IMR-90 (cell line): Measurements from ENCODE around the gene HOXA3. TPM values are rescaled to one million over a fixed set of nuclear protein-coding genes. Genes with fewer than 3 reads are reported as not detected.

Experiments used
- ATAC-seq: fragments of 200-7000 bp; cut with Tn5 transposase; 2 replicates; pipeline ENCODE4 v1.9.1; 2020; ENCODE audit warnings: low read depth, mild to moderate bottlenecking, moderate library complexity
- BruUV-seq: library from RNA; stranded (reverse); fragments of 400-500 nt; replicated peaks from 2 replicates; lab custom pipeline; 2021; lab: Mats Ljungman, UMichigan
- CTCF ChIA-PET: fragments of 300-600 bp; formaldehyde crosslinking; extraction: SDS; loops from one replicate; lab custom pipeline; 2021; ENCODE audit warnings: antibody characterized with exemption; lab: Yijun Ruan, JAX
- POLR2A ChIA-PET: fragments of 300-600 bp; sonication (Branson Sonifier 250); formaldehyde crosslinking; loops from one replicate; lab custom pipeline; 2022; ENCODE audit warnings: antibody characterized with exemption; ENCODE audit not compliant: unreplicated experiment; lab: Charles Lee
- DNase-seq: peaks from one replicate; pipeline ENCODE4 v3.0.0; 2013
- H2AFZ ChIP-seq: replicated peaks from 2 replicates; pipeline ENCODE3; 2013; ENCODE audit warnings: low read length, mild to moderate bottlenecking; ENCODE audit not compliant: poor library complexity
- H2AK5ac ChIP-seq: 2 replicates; pipeline ENCODE4 v1.6.1; 2013; ENCODE audit warnings: low read depth, low read length, inconsistent platforms
- H2AK9ac ChIP-seq: replicated peaks from 2 replicates; pipeline ENCODE3; 2013; ENCODE audit warnings: mild to moderate bottlenecking, low read depth, low read length, moderate library complexity; ENCODE audit not compliant: poor library complexity
- H2BK120ac ChIP-seq: 2 replicates; pipeline ENCODE4 v1.6.1; 2013; ENCODE audit warnings: low read depth, low read length, inconsistent platforms
- H2BK15ac ChIP-seq: 3 replicates; pipeline ENCODE4 v1.6.1; 2013; ENCODE audit warnings: low read depth, low read length, inconsistent platforms
- H2BK20ac ChIP-seq: 2 replicates; pipeline ENCODE4 v1.6.1; 2013; ENCODE audit warnings: low read depth, mild to moderate bottlenecking, inconsistent platforms, low read length, moderate library complexity
- H2BK5ac ChIP-seq: 2 replicates; pipeline ENCODE4 v1.6.1; 2013; ENCODE audit warnings: mild to moderate bottlenecking, low read depth, low read length, inconsistent platforms; ENCODE audit not compliant: poor library complexity, severe bottlenecking
- H3K14ac ChIP-seq: replicated peaks from 2 replicates; pipeline ENCODE4 v1.6.1; 2013; ENCODE audit warnings: low read depth, low read length, inconsistent platforms
- H3K18ac ChIP-seq: 2 replicates; pipeline ENCODE4 v1.6.1; 2013; ENCODE audit warnings: low read depth, low read length, control low read depth
- H3K23ac ChIP-seq: 2 replicates; pipeline ENCODE4 v1.6.1; 2013; ENCODE audit warnings: low read depth, low read length, inconsistent platforms
- H3K27ac ChIP-seq: 2 replicates; pipeline ENCODE4 v1.5.1; 2013; ENCODE audit warnings: mild to moderate bottlenecking, control low read depth, low read length; ENCODE audit not compliant: insufficient read depth
- H3K27me3 ChIP-seq: 2 replicates; pipeline ENCODE4 v1.6.1; 2013; ENCODE audit warnings: low read length; ENCODE audit not compliant: control insufficient read depth, insufficient read depth
- H3K36me3 ChIP-seq: 2 replicates; pipeline ENCODE4 v1.6.1; 2013; ENCODE audit warnings: low read length, mixed read lengths; ENCODE audit not compliant: control insufficient read depth, insufficient read depth
- H3K4ac ChIP-seq: 2 replicates; pipeline ENCODE4 v1.6.1; 2013; ENCODE audit warnings: low read depth, low read length, inconsistent platforms
- H3K4me1 ChIP-seq: 2 replicates; pipeline ENCODE4 v1.6.1; 2013; ENCODE audit warnings: low read length, mixed read lengths; ENCODE audit not compliant: control insufficient read depth, insufficient read depth
- H3K4me2 ChIP-seq: 2 replicates; pipeline ENCODE4 v1.6.1; 2013; ENCODE audit warnings: low read depth, mild to moderate bottlenecking, control low read depth, low read length, moderate library complexity
- H3K4me3 ChIP-seq: 2 replicates; pipeline ENCODE4 v1.5.1; 2013; ENCODE audit warnings: low read depth, mild to moderate bottlenecking, control low read depth, low read length, moderate library complexity; ENCODE audit not compliant: insufficient read depth
- H3K56ac ChIP-seq: 2 replicates; pipeline ENCODE4 v1.6.1; 2013; ENCODE audit warnings: low read length, inconsistent platforms; ENCODE audit not compliant: insufficient read depth; ENCODE audit errors: extremely low read depth
- H3K79me1 ChIP-seq, 2 experiments: 2 replicates each; pipeline ENCODE4 v1.6.1; 2013; ENCODE audit warnings: low read length in 2 of 2, inconsistent platforms in 1 of 2, low read depth in 1 of 2
- H3K9ac ChIP-seq: 2 replicates; pipeline ENCODE4 v1.6.1; 2013; ENCODE audit warnings: low read depth, low read length, control low read depth
- H3K9me1 ChIP-seq: 2 replicates; pipeline ENCODE4 v1.6.1; 2013; ENCODE audit warnings: low read length, inconsistent platforms; ENCODE audit not compliant: insufficient read depth
- H3K9me3 ChIP-seq: 2 replicates; pipeline ENCODE4 v1.6.1; 2013; ENCODE audit warnings: low read length; ENCODE audit not compliant: control insufficient read depth, insufficient read depth
- H4K20me1 ChIP-seq: 2 replicates; pipeline ENCODE4 v1.6.1; 2013; ENCODE audit warnings: low read length, inconsistent platforms; ENCODE audit not compliant: insufficient read depth
- H4K5ac ChIP-seq: 2 replicates; pipeline ENCODE4 v1.6.1; 2013; ENCODE audit warnings: mild to moderate bottlenecking, low read depth, low read length, control low read depth
- H4K8ac ChIP-seq, 2 experiments: 2 replicates each; pipeline ENCODE4 v1.6.1; 2013; ENCODE audit warnings: low read depth in 2 of 2, low read length in 2 of 2, control low read depth in 1 of 2, inconsistent platforms in 1 of 2
- H4K91ac ChIP-seq: 2 replicates; pipeline ENCODE4 v1.6.1; 2013; ENCODE audit warnings: low read depth, low read length, inconsistent platforms; ENCODE audit not compliant: insufficient read depth
- BHLHE40 ChIP-seq: fragments of 150-350 bp; IDR thresholded peaks from 2 replicates; pipeline ENCODE4 v1.6.1; 2016; ENCODE audit warnings: mild to moderate bottlenecking, low read depth, low read length
- CHD1 ChIP-seq: IDR thresholded peaks from 2 replicates; pipeline ENCODE4 v1.6.1; 2012; ENCODE audit warnings: low read depth, low read length, improper control_type of control experiment
- FOS ChIP-seq: fragments of 150-350 bp; IDR thresholded peaks from 2 replicates; pipeline ENCODE4 v1.6.1; 2016; ENCODE audit warnings: low read depth, low read length
- NFE2L2 ChIP-seq: fragments of 150-350 bp; IDR thresholded peaks from 2 replicates; pipeline ENCODE4 v1.6.1; 2016; ENCODE audit warnings: low read depth, mild to moderate bottlenecking, low read length
- RAD21 ChIP-seq: IDR thresholded peaks from 2 replicates; pipeline ENCODE4 v1.6.1; 2012; ENCODE audit warnings: low read length, improper control_type of control experiment
- RCOR1 ChIP-seq: IDR thresholded peaks from 2 replicates; pipeline ENCODE4 v1.6.1; 2012; ENCODE audit warnings: mild to moderate bottlenecking, low read length, improper control_type of control experiment; ENCODE audit not compliant: insufficient replicate concordance
- RFX5 ChIP-seq: IDR thresholded peaks from 2 replicates; pipeline ENCODE4 v1.8.0; 2012; ENCODE audit warnings: low read depth, mild to moderate bottlenecking, low read length, moderate library complexity
- SMC3 ChIP-seq: fragments of 150-350 bp; IDR thresholded peaks from 2 replicates; pipeline ENCODE4 v1.6.1; 2016; ENCODE audit warnings: low read depth, mild to moderate bottlenecking, antibody characterized with exemption, low read length, moderate library complexity
- WGBS, 2 experiments: methylation state at CpG; one replicate each; pipeline versions ENCODE4 v1.1.5 to v1.1.7; 2013; ENCODE audit warnings: missing lambda C conversion rate in 2 of 2; ENCODE audit not compliant: insufficient read length in 1 of 2; ENCODE audit errors: extremely low coverage in 2 of 2; 5-methylcytosine and 5-hydroxymethylcytosine counted together
- dilution Hi-C: fragments of 300-500 bp; cut with HindIII; formaldehyde crosslinking; loops from one replicate; pipeline ENCODE4 v1.14.3; 2018; ENCODE audit warnings: low sequenced_read_pairs; ENCODE audit not compliant: unreplicated experiment
- in situ Hi-C: fragments of 300-500 bp; cut with MboI; formaldehyde crosslinking; loops from 3 replicates; pipeline ENCODE4 v1.14.3; 2019; ENCODE audit warnings: low sequenced_read_pairs, inconsistent platforms, mixed read lengths
- intact Hi-C: fragments of 100-400 bp; cut with micrococcal nuclease; formaldehyde crosslinking; loops from 2 replicates; pipeline ENCODE4 v1.10.0; 2022
- polyA plus RNA-seq, 3 experiments: library from polyadenylated mRNA; depleted of rRNA; stranded (reverse); fragments of >200 nt; gene quantifications; 2 replicates each; pipeline ENCODE4 v1.2.3, GENCODE V29; 2012; ENCODE audit warnings: low replicate concordance in 1 of 3
- total RNA-seq: library from RNA; depleted of rRNA; stranded (reverse); fragments of >200 nt; gene quantifications from 2 replicates; pipeline ENCODE4 v1.2.3, GENCODE V29; 2012
- TF ChIP-seq, protein P1 (sequence below): fragments of 150-350 bp; IDR thresholded peaks from 2 replicates; pipeline ENCODE4 v1.6.1; 2016; ENCODE audit warnings: low read depth, mild to moderate bottlenecking, low read length, moderate library complexity, borderline replicate concordance
- TF ChIP-seq, protein P2 (sequence below): fragments of 150-350 bp; IDR thresholded peaks from 2 replicates; pipeline ENCODE4 v1.6.1; 2017; ENCODE audit warnings: mild to moderate bottlenecking, antibody characterized with exemption, low read length, low read depth

Gene HOXA3
- total and polyA plus RNA-seq, 2 of the 4 experiments (the other 2 are of a cell fraction), result 0.90 to 5.4 TPM

DNA sequence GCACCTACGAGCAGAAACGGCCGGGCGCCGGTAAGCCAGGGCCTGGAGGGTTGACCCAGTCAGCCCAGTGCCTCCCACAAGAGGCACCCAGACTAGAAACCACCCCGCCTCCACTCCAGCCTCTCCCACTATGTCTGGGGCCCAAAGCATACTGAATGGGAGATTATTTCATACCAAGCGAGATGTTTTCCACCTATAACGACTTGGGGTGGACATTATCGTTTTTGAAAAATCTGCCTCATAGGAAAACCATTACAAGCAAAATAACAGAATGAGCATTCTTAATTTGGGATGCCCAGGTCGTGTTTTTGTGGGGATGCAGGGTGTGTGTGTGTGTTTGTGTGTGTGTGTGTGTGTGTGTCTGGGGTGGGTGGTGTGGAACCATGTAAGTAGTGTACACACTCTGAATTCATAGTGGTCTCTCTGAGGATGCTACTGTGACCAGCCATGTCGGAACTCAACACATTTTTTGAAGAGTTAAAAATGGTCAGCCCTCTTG lies 6.4 kb downstream of the HOXA3 start:
- peak overlapping the region; percentile 57; the same call in 1 of the 2 replicates for H3K14ac ChIP-seq
- no TSS peak for BruUV-seq
- H3K36me3 ChIP-seq, result peaks cover 6% of the 10 kb centered on the region
- H3K4ac ChIP-seq, result peak overlapping the region; percentile 79
- H3K79me1 ChIP-seq, result peaks cover 9 to 33% of the 10 kb centered on the region in 2 experiments; a peak in 3 of 4 replicates
- no peaks in the 10 kb centered on the region for H3K9me1 ChIP-seq
- peak overlapping the region; percentile 73 for H2BK120ac ChIP-seq
- 0 out of 2 replicates have a peak overlapping the region, but pooled peaks have one; percentile 17 for H2BK20ac ChIP-seq
- peak overlapping the region; percentile 77 for H3K18ac ChIP-seq
- CTCF ChIA-PET, result interaction anchor here (1.0 kb wide), 1 partner anchor 15 kb away, joined by 4 read pairs; no protein-coding TSS in a partner anchor
- no peaks in the 10 kb centered on the region for H3K27me3 ChIP-seq
- peak overlapping the region; percentile 87 for H3K9ac ChIP-seq
- ATAC-seq (no peak), DNase-seq (no peak)
- H3K4me1 ChIP-seq, result peaks cover 13% of the 10 kb centered on the region
- peak overlapping the region; percentile 47 for H3K23ac ChIP-seq
- no CpG with 5 or more reads among the region's 11 CpGs for WGBS, 2 experiments
- H3K27ac ChIP-seq, result peak overlapping the region; percentile 80
- peak overlapping the region; percentile 48; the same call in 1 of the 2 replicates for H2AK5ac ChIP-seq
- peak overlapping the region; percentile 66 for H2BK5ac ChIP-seq
- no peak for TF ChIP-seq RAD21
- no peak for TF ChIP-seq RCOR1
- TF ChIP-seq RFX5, result no peak
- TF ChIP-seq SMC3, result no peak
- no peak for TF ChIP-seq NFE2L2
- TF ChIP-seq BHLHE40, result no peak
- TF ChIP-seq, protein P1, sequence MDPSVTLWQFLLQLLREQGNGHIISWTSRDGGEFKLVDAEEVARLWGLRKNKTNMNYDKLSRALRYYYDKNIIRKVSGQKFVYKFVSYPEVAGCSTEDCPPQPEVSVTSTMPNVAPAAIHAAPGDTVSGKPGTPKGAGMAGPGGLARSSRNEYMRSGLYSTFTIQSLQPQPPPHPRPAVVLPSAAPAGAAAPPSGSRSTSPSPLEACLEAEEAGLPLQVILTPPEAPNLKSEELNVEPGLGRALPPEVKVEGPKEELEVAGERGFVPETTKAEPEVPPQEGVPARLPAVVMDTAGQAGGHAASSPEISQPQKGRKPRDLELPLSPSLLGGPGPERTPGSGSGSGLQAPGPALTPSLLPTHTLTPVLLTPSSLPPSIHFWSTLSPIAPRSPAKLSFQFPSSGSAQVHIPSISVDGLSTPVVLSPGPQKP, result no peak
- TF ChIP-seq FOS, result no peak
- TF ChIP-seq CHD1, result no peak
- TF ChIP-seq, protein P2, sequence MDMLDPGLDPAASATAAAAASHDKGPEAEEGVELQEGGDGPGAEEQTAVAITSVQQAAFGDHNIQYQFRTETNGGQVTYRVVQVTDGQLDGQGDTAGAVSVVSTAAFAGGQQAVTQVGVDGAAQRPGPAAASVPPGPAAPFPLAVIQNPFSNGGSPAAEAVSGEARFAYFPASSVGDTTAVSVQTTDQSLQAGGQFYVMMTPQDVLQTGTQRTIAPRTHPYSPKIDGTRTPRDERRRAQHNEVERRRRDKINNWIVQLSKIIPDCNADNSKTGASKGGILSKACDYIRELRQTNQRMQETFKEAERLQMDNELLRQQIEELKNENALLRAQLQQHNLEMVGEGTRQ, result no peak
- H4K91ac ChIP-seq, result peak overlapping the region; percentile 76
- peak overlapping the region; percentile 76 for H4K5ac ChIP-seq
- H3K4me3 ChIP-seq, result peak overlapping the region; percentile 40
- peak overlapping the region; percentile 83 for H3K4me2 ChIP-seq
- no peaks in the 10 kb centered on the region for H3K9me3 ChIP-seq
- dilution Hi-C loops, result no loop called here
- intact Hi-C loops, result loop anchor here (5.0 kb wide), 1 partner anchor 1054 kb away; no protein-coding TSS in a partner anchor
- peak overlapping the region; percentile 76 to 84 for H4K8ac ChIP-seq
- in situ Hi-C loops, result loop anchor here (10.0 kb wide), 1 partner anchor 951 kb away; no protein-coding TSS in a partner anchor
- H3K56ac ChIP-seq, result peak overlapping the region; percentile 50; the same call in 1 of the 2 replicates
- POLR2A ChIA-PET, result no interaction called here
- peak overlapping the region; percentile 63; the same call in 1 of the 3 replicates for H2BK15ac ChIP-seq
- peak overlapping the region; percentile 90 for H2AFZ ChIP-seq
- no peaks in the 10 kb centered on the region for H4K20me1 ChIP-seq
- peak overlapping the region; percentile 63 for H2AK9ac ChIP-seq
